HEK293 (cell line): ENCODE results near the gene GNB1L.

Source experiments
- CTCF ChIA-PET: fragments of 350-600 bp; formaldehyde crosslinking; extraction: SDS; loops from one replicate; lab custom pipeline; 2021; ENCODE audit warnings: antibody characterized with exemption; lab: Yijun Ruan, JAX
- POLR2A ChIA-PET: fragments of 300-600 bp; formaldehyde crosslinking; extraction: SDS; loops from one replicate; lab custom pipeline; 2020; ENCODE audit warnings: antibody characterized with exemption, inconsistent platforms; lab: Yijun Ruan, JAX
- H3K27ac ChIP-seq: fragments of 200-500 bp; sonication (Bioruptor generic); 2 replicates; pipeline ENCODE4 v1.5.1; 2014; ENCODE audit warnings: low read depth, low read length, control low read depth, inconsistent platforms; ENCODE audit errors: extremely low read depth
- H3K36me3 ChIP-seq, 2 experiments: fragments of 200-500 bp in 1 of 2; sonication (Bioruptor generic) in 1 of 2; 1 replicate in 1 of 2; 2 replicates in 1 of 2; pipeline ENCODE4 v1.5.1; 2014 to 2017; ENCODE audit warnings: inconsistent platforms in 2 of 2, low read length in 2 of 2; ENCODE audit not compliant: control insufficient read depth in 2 of 2, insufficient read depth in 1 of 2
- H3K4me1 ChIP-seq: fragments of 200-500 bp; sonication (Bioruptor generic); 2 replicates; pipeline ENCODE4 v1.5.1; 2014; ENCODE audit warnings: mild to moderate bottlenecking, low read length, inconsistent platforms; ENCODE audit not compliant: control insufficient read depth, insufficient read depth
- H3K4me3 ChIP-seq: 2 replicates; pipeline ENCODE4 v1.5.1; 2011; ENCODE audit warnings: low read depth, mild to moderate bottlenecking, control low read depth, low read length, moderate library complexity
- H3K9me3 ChIP-seq: fragments of 200-500 bp; sonication (Bioruptor generic); 2 replicates; pipeline ENCODE4 v1.5.1; 2014; ENCODE audit warnings: low read depth, low read length, inconsistent platforms; ENCODE audit not compliant: control insufficient read depth, insufficient read depth
- CTCF ChIP-seq: fragments of 450-650 bp; formaldehyde crosslinking; IDR thresholded peaks from 2 replicates; pipeline ENCODE4 v1.5.1; 2016; ENCODE audit warnings: missing biosample characterization, missing genetic modification characterization
- EGR2 ChIP-seq: fragments of 450-650 bp; formaldehyde crosslinking; IDR thresholded peaks from 2 replicates; pipeline ENCODE4 v1.5.1; 2016; ENCODE audit warnings: low read depth, missing biosample characterization, missing genetic modification characterization
- ELK4 ChIP-seq: IDR thresholded peaks from 2 replicates; pipeline ENCODE4 v1.6.1; 2011; ENCODE audit warnings: mild to moderate bottlenecking, low read depth, low read length, borderline replicate concordance
- GLIS1 ChIP-seq: fragments of 450-650 bp; formaldehyde crosslinking; IDR thresholded peaks from 2 replicates; pipeline ENCODE4 v1.5.1; 2016; ENCODE audit warnings: missing biosample characterization, missing genetic modification characterization
- GLIS2 ChIP-seq: fragments of 450-650 bp; formaldehyde crosslinking; IDR thresholded peaks from 2 replicates; pipeline ENCODE4 v1.5.1; 2016; ENCODE audit warnings: missing biosample characterization, missing genetic modification characterization
- MYNN ChIP-seq: fragments of 450-650 bp; formaldehyde crosslinking; IDR thresholded peaks from 2 replicates; pipeline ENCODE4 v1.5.1; 2016; ENCODE audit warnings: missing biosample characterization, missing genetic modification characterization, borderline replicate concordance
- YY1 ChIP-seq: fragments of 450-650 bp; formaldehyde crosslinking; IDR thresholded peaks from 2 replicates; pipeline ENCODE4 v1.5.1; 2018; ENCODE audit warnings: missing biosample characterization, missing genetic modification characterization
- ZBTB26 ChIP-seq: fragments of 450-650 bp; formaldehyde crosslinking; optimal IDR thresholded peaks from 2 replicates; pipeline ENCODE3; 2016; ENCODE audit warnings: missing biosample characterization, mild to moderate bottlenecking, missing genetic modification characterization
- ZEB2 ChIP-seq: fragments of 450-650 bp; formaldehyde crosslinking; IDR thresholded peaks from 2 replicates; pipeline ENCODE4 v1.5.1; 2016; ENCODE audit warnings: missing biosample characterization, missing genetic modification characterization
- ZIC2 ChIP-seq: fragments of 450-650 bp; formaldehyde crosslinking; IDR thresholded peaks from 2 replicates; pipeline ENCODE4 v1.5.1; 2016; ENCODE audit warnings: missing biosample characterization, missing genetic modification characterization
- ZNF169 ChIP-seq: fragments of 450-650 bp; formaldehyde crosslinking; IDR thresholded peaks from 2 replicates; pipeline ENCODE4 v1.5.1; 2016; ENCODE audit warnings: missing biosample characterization, missing genetic modification characterization
- ZNF18 ChIP-seq: fragments of 450-650 bp; formaldehyde crosslinking; IDR thresholded peaks from 2 replicates; pipeline ENCODE4 v1.5.1; 2016; ENCODE audit warnings: missing biosample characterization, missing genetic modification characterization
- ZNF341 ChIP-seq: fragments of 450-650 bp; formaldehyde crosslinking; IDR thresholded peaks from 2 replicates; pipeline ENCODE4; 2016; ENCODE audit warnings: low read depth, missing biosample characterization, missing genetic modification characterization

The GNB1L gene

GRCh38 chr22:19754701-19755144 lies 100.0 kb downstream of the GNB1L start:
- CTCF ChIA-PET, result interaction anchor here (1.4 to 5.3 kb wide), 4 partner anchors 9 to 24 kb away, joined by 6 to 42 read pairs (median 8); no protein-coding TSS in a partner anchor
- TF ChIP-seq GLIS2 (tag by site-specific recombination) (peak; percentile 32; the same call in 1 of the 2 replicates), ZEB2 (no peak)

GRCh38 chr22:19753996-19754700 lies 100.5 kb downstream of the GNB1L start:
- TF ChIP-seq YY1 (tag by site-specific recombination), result no peak
- TF ChIP-seq ZIC2 (tag by site-specific recombination), result peak; percentile 8; the same call in 1 of the 2 replicates
- TF ChIP-seq GLIS1 (tag by site-specific recombination), result peak; percentile 39; the same call in 1 of the 2 replicates
- H3K27ac ChIP-seq, result no peak overlapping the region
- H3K4me3 ChIP-seq, result no peak overlapping the region
- ChIA-PET CTCF (interaction anchor here (0.6 to 5.3 kb wide), 8 partner anchors 9 to 291 kb away, joined by 3 to 42 read pairs (median 4); no protein-coding TSS in a partner anchor), POLR2A (no interaction called here)
- no peaks in the 10 kb centered on the region for H3K4me1 ChIP-seq
- H3K36me3 ChIP-seq, result no peaks in the 10 kb centered on the region
- H3K9me3 ChIP-seq, result no peaks in the 10 kb centered on the region

More at GRCh38 chr22:19754701-19755144, 100.0 kb downstream of the GNB1L start:
- no peak overlapping the region for H3K27ac ChIP-seq
- no peaks in the 10 kb centered on the region for H3K4me1 ChIP-seq
- POLR2A ChIA-PET, result no interaction called here
- no peak overlapping the region for H3K4me3 ChIP-seq
- H3K9me3 ChIP-seq, result no peaks in the 10 kb centered on the region
- no peaks in the 10 kb centered on the region for H3K36me3 ChIP-seq

- no peaks in the 10 kb centered on the region for H3K9me3 ChIP-seq
- ChIA-PET CTCF (interaction anchor here (1.1 to 5.3 kb wide), 7 partner anchors 8 to 42 kb away, joined by 3 to 42 read pairs (median 6); no protein-coding TSS in a partner anchor), POLR2A (no interaction called here)
- no peak overlapping the region for H3K27ac ChIP-seq
- no peak overlapping the region for H3K4me3 ChIP-seq
- no peaks in the 10 kb centered on the region for H3K36me3 ChIP-seq
- no peaks in the 10 kb centered on the region for H3K4me1 ChIP-seq
- TF ChIP-seq ZNF169 (tag by site-specific recombination) (no peak), ZNF18 (peak; percentile 89), EGR2 (tag by site-specific recombination) (no peak), CTCF (tag by site-specific recombination) (peak; percentile 48), ZBTB26 (no peak), ZNF341 (tag by site-specific recombination) (no peak), MYNN (tag by site-specific recombination) (no peak), ELK4 (no peak)
- TF ChIP-seq, all 188 proteins: peak for 2
These were observed 101.4 kb downstream of the GNB1L start for GRCh38 chr22:19753090-19753842.
